Peyer's patch (tissue), 4 donors: ENCODE results near the gene TLE5. TPM values are rescaled to one million over a fixed set of nuclear protein-coding genes. Genes with fewer than 3 reads are reported as not detected.
"Not testable (repeated sequence)": the region's sequence is repeated elsewhere in the genome, so short reads cannot be mapped to it uniquely, and the experiment has no call there.

Source experiments
- DNase-seq, 3 donors: peaks; one replicate each; pipeline ENCODE4 v3.0.0-alpha.2; 2017 to 2019
- H3K27ac ChIP-seq, 4 donors: fragments of 200-600 bp; sonication (generic); one replicate each; pipeline ENCODE4 v1.5.1; 2016 to 2019
- H3K27me3 ChIP-seq, 2 donors: fragments of 200-600 bp; sonication (generic); one replicate each; pipeline ENCODE4 v1.5.1; 2019
- H3K36me3 ChIP-seq, 3 donors: fragments of 200-600 bp; sonication (generic); one replicate each; pipeline ENCODE4 v1.5.1; 2016 to 2019
- H3K4me1 ChIP-seq, 4 donors: fragments of 200-600 bp; sonication (generic); one replicate each; pipeline ENCODE4 v1.5.1; 2016 to 2019
- H3K4me3 ChIP-seq, 4 donors: fragments of 200-600 bp; sonication (generic); 1 replicate in 3 of 4; 2 replicates in 1 of 4; pipeline ENCODE4 v1.5.1; 2016 to 2019; ENCODE audit warnings: mild to moderate bottlenecking in 1 of 4
- H3K9me3 ChIP-seq, 4 donors: fragments of 200-600 bp; sonication (generic); one replicate each; pipeline ENCODE4 v1.5.1; 2016 to 2019; ENCODE audit warnings: mild to moderate bottlenecking in 1 of 4
- POLR2A ChIP-seq, 2 donors: fragments of 450-650 bp; IDR thresholded peaks; one replicate each; pipeline ENCODE4 v1.5.1; 2017; ENCODE audit warnings: antibody characterized with exemption in 2 of 2, mild to moderate bottlenecking in 2 of 2, moderate library complexity in 2 of 2
- total RNA-seq, 4 donors: library from RNA; depleted of rRNA; stranded (reverse); fragments of >200 nt; gene quantifications; one replicate each; pipeline ENCODE4 v1.1.0, GENCODE V29; 2016
- TF ChIP-seq, protein P1 (sequence below), 6 experiments: fragments of 450-650 bp in 4 of 6; fragments of 200-600 bp in 2 of 6; sonication (generic) in 1 of 6; IDR thresholded peaks; one replicate each; pipeline ENCODE4 v1.5.1; 2017 to 2019; ENCODE audit warnings: antibody characterized with exemption in 6 of 6, mild to moderate bottlenecking in 3 of 6, moderate library complexity in 1 of 6

Gene TLE5
- total RNA-seq, 4 donors from 2014 or later: 134 to 366 (median 289) TPM

- not testable (repeated sequence) for H3K4me3 ChIP-seq, H3K36me3 ChIP-seq, H3K27me3 ChIP-seq, H3K9me3 ChIP-seq
- Histone ChIP-seq H3K4me1 (peaks cover 0 to 33% (median 0%) of the 10 kb centered on the region in 4 donors), H3K27ac (peak overlapping the region in 3 of 4 donors; percentile 53 to 91 (median 81))
- TF ChIP-seq POLR2A (IDR thresholded peaks at IDR 0.05): peak in 1 of 2 donors; percentile 68
- DNase-seq: peak in 1 of 3 donors; percentile 74
Observed at GRCh38 chr19:3089299-3089855, 27.1 kb upstream of the TLE5 start.

DNA sequence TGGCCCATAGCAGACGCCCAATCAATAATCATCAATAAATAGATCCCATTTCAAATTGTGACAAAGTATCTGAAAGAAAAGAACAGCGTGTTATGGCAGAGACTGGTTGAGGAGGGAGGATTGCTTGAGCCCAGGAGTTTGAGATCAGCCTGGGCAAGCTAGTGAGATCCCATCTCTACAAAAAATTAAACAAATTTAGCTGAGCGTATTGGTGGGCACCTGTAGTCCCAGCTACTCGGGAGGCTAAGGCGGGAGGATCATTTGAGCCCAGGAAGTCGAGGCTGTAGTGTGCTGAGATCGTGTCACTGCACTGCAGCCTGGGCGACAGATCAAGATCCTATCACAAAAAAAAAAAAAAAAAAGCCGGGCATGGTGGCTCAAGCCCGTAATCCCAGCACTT is 25.5 kb upstream of the TLE5 start:
- Histone ChIP-seq H3K27me3 (no peaks in the 10 kb centered on the region), H3K36me3 (no peaks in the 10 kb centered on the region), H3K4me3 (no peak overlapping the region), H3K9me3 (no peaks in the 10 kb centered on the region), H3K27ac (peak overlapping the region in 2 of 4 donors; percentile 46 to 81), H3K4me1 (peaks cover 0 to 44% (median 0%) of the 10 kb centered on the region in 4 donors)
- DNase-seq: no peak
- TF ChIP-seq POLR2A (IDR thresholded peaks at IDR 0.05): no peak
- TF ChIP-seq, protein P1, sequence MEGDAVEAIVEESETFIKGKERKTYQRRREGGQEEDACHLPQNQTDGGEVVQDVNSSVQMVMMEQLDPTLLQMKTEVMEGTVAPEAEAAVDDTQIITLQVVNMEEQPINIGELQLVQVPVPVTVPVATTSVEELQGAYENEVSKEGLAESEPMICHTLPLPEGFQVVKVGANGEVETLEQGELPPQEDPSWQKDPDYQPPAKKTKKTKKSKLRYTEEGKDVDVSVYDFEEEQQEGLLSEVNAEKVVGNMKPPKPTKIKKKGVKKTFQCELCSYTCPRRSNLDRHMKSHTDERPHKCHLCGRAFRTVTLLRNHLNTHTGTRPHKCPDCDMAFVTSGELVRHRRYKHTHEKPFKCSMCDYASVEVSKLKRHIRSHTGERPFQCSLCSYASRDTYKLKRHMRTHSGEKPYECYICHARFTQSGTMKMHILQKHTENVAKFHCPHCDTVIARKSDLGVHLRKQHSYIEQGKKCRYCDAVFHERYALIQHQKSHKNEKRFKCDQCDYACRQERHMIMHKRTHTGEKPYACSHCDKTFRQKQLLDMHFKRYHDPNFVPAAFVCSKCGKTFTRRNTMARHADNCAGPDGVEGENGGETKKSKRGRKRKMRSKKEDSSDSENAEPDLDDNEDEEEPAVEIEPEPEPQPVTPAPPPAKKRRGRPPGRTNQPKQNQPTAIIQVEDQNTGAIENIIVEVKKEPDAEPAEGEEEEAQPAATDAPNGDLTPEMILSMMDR (IDR thresholded peaks at IDR 0.05): no peak

DNA sequence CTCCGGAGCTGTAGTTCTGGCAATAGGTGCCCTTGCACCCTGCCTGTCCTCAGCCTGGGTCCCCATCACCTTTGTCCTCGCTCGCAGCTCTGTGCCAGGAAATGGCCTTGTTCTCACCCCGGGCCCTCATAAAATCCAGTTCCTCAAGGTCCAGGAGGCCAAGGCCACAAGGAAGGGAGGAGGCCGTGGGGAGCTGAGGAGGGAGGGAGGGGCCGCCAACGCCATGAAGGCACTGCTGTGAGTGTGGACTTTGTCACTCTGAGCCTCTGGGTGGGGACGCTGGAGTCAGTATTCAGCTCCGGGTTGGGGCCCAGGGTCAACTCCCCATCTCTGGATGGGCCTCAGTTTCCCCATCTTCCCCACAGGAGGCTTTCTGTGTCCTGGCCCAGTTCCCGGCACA is 22.6 kb upstream of the TLE5 start:
- no peak overlapping the region for H3K4me3 ChIP-seq
- H3K27ac ChIP-seq: peak overlapping the region in 3 of 4 donors; percentile 76 to 95 (median 88)
- H3K36me3 ChIP-seq: no peaks in the 10 kb centered on the region
- DNase-seq: peak in 2 of 3 donors; percentile 92 to 93
- no peaks in the 10 kb centered on the region for H3K9me3 ChIP-seq
- TF ChIP-seq, protein P1 (IDR thresholded peaks at IDR 0.05): no peak
- TF ChIP-seq POLR2A (IDR thresholded peaks at IDR 0.05): peak; percentile 39 to 54
- H3K27me3 ChIP-seq: no peaks in the 10 kb centered on the region
- H3K4me1 ChIP-seq: peaks cover 0 to 60% (median 0%) of the 10 kb centered on the region in 4 donors

GRCh38 chr19:3083964-3084363 is 21.7 kb upstream of the TLE5 start:
- peaks cover 0 to 58% (median 0%) of the 10 kb centered on the region in 4 donors for H3K4me1 ChIP-seq
- H3K9me3 ChIP-seq: no peaks in the 10 kb centered on the region
- H3K27ac ChIP-seq: peak overlapping the region in 3 of 4 donors; percentile 63 to 95 (median 88)
- H3K27me3 ChIP-seq: no peaks in the 10 kb centered on the region
- TF ChIP-seq, protein P1 (IDR thresholded peaks at IDR 0.05): no peak
- no peak for TF ChIP-seq POLR2A (IDR thresholded peaks at IDR 0.05)
- no peak for DNase-seq
- no peak overlapping the region for H3K4me3 ChIP-seq
- no peaks in the 10 kb centered on the region for H3K36me3 ChIP-seq

GRCh38 chr19:3082331-3082730 is 20.0 kb upstream of the TLE5 start:
- H3K36me3 ChIP-seq: no peaks in the 10 kb centered on the region
- peaks cover 0 to 56% (median 0%) of the 10 kb centered on the region in 4 donors for H3K4me1 ChIP-seq

DNA sequence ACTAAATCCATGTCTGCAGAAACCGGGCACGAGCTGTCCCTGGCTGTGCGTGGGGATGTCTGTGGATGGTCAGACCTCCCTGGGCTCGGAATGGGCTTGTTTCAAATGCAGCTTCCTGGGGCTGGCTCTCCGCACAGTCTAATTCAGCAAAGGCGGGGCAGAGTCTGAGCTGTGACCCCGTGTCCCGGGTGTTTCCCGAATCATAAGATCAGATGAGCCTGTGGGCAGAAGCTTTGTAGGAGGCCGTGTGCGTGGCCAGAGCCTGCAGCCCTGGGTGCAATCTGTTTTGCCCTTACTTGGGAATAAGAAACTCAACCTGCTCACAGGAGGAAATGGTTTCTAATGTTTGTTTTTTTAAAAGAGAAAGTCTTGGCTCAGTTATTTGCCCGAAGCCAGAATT is 18.0 kb upstream of the TLE5 start:
- peak in 2 of 3 donors; percentile 80 to 82 for DNase-seq

More at GRCh38 chr19:3082331-3082730, 20.0 kb upstream of the TLE5 start:
- TF ChIP-seq, protein P1 (IDR thresholded peaks at IDR 0.05): no peak
- no peak for TF ChIP-seq POLR2A (IDR thresholded peaks at IDR 0.05)
- Histone ChIP-seq H3K27ac (no peak overlapping the region), H3K9me3 (no peaks in the 10 kb centered on the region), H3K27me3 (no peaks in the 10 kb centered on the region), H3K4me3 (no peak overlapping the region)
- no peak for DNase-seq

More for the DNA sequence above, 18.0 kb upstream of the TLE5 start:
- no peaks in the 10 kb centered on the region for H3K36me3 ChIP-seq
- TF ChIP-seq, protein P1 (IDR thresholded peaks at IDR 0.05): no peak
- peak in 1 of 2 donors; percentile 72 for TF ChIP-seq POLR2A (IDR thresholded peaks at IDR 0.05)
- H3K4me1 ChIP-seq: peaks cover 0 to 50% (median 0%) of the 10 kb centered on the region in 4 donors
- H3K4me3 ChIP-seq: no peak overlapping the region
- H3K9me3 ChIP-seq: no peaks in the 10 kb centered on the region
- peak overlapping the region in 3 of 4 donors; percentile 46 to 73 (median 58) for H3K27ac ChIP-seq
- no peaks in the 10 kb centered on the region for H3K27me3 ChIP-seq
